Measurements from ENCODE around the gene FOXN3. TPM values are rescaled to one million over a fixed set of nuclear protein-coding genes. Genes with fewer than 3 reads are reported as not detected.

Gene FOXN3, protein sequence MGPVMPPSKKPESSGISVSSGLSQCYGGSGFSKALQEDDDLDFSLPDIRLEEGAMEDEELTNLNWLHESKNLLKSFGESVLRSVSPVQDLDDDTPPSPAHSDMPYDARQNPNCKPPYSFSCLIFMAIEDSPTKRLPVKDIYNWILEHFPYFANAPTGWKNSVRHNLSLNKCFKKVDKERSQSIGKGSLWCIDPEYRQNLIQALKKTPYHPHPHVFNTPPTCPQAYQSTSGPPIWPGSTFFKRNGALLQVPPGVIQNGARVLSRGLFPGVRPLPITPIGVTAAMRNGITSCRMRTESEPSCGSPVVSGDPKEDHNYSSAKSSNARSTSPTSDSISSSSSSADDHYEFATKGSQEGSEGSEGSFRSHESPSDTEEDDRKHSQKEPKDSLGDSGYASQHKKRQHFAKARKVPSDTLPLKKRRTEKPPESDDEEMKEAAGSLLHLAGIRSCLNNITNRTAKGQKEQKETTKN
- 100 to 1,000 TPM; 129 to 213 (median 163) TPM for total RNA-seq

DNA sequence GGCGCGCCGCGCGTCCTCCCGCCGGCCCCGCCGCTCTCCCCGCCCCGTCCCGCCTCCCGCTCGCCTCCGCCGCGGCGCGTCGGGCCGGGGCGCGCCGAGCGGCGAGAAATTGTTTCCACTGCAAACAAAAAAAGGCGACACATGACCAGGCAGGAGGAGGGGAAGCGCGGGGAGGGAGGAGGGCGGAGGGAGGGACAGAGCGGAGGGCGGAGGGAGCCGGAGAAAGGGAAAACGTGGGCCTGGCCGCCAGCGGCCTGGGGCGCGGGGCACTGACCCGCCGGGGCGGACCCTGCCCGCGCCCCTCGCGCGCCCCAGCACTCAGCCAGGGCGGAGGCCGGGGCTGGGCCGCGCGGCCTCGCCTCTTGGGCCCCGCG, at the start of gene FOXN3:
TSS of gene FOXN3 (minus strand) at position 143 of the 374 bp plus-strand sequence. CDS start 4,757 bp downstream, outside the sequence.
- DNase-seq: peak; percentile 88 to 96 (median 93)
- H3K27me3 ChIP-seq: no peaks in the 10 kb centered on the region
- no peaks in the 10 kb centered on the region for H3K9me3 ChIP-seq
- H3K36me3 ChIP-seq: peaks cover 0 to 5% (median 0%) of the 10 kb centered on the region in 3 donors
- H3K4me3 ChIP-seq: peak within 1 kb of the TSS; percentile 75 to 100 (median 90)
- TF ChIP-seq, protein P1, sequence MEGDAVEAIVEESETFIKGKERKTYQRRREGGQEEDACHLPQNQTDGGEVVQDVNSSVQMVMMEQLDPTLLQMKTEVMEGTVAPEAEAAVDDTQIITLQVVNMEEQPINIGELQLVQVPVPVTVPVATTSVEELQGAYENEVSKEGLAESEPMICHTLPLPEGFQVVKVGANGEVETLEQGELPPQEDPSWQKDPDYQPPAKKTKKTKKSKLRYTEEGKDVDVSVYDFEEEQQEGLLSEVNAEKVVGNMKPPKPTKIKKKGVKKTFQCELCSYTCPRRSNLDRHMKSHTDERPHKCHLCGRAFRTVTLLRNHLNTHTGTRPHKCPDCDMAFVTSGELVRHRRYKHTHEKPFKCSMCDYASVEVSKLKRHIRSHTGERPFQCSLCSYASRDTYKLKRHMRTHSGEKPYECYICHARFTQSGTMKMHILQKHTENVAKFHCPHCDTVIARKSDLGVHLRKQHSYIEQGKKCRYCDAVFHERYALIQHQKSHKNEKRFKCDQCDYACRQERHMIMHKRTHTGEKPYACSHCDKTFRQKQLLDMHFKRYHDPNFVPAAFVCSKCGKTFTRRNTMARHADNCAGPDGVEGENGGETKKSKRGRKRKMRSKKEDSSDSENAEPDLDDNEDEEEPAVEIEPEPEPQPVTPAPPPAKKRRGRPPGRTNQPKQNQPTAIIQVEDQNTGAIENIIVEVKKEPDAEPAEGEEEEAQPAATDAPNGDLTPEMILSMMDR (IDR thresholded peaks at IDR 0.05): peak in 2 of 6 experiments; percentile 1 to 17
- TF ChIP-seq POLR2A (IDR thresholded peaks at IDR 0.05): peak in 1 of 2 donors; percentile 30
- H3K4me1 ChIP-seq: peaks cover 0 to 33% (median 3%) of the 10 kb centered on the region in 4 donors
- peak within 1 kb of the TSS; percentile 92 to 99 (median 97) for H3K27ac ChIP-seq

DNA sequence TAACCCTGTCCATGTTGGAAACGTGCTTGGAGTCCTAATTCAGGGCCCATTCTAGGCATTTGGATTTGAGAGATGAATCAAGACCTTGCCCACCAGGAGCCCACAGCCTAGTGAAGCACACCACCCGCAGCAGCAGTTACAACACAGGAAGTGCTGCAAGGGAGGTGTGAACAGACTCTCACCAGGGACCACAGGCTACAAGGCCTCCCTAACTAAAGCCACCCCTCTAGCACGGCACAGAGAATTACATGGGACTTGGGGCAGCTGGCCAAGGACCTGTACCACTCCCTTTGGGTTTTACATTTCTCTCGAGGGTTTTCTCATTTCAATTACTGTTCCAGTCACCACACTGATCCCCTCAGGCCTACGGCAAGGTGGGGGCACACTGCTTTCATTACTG, 49.5 kb upstream of the FOXN3 start:
- no peak overlapping the region for H3K4me3 ChIP-seq
- no peak overlapping the region for H3K27ac ChIP-seq
- H3K27me3 ChIP-seq: no peaks in the 10 kb centered on the region
- peaks cover 0 to 12% (median 0%) of the 10 kb centered on the region in 4 donors for H3K4me1 ChIP-seq
- H3K9me3 ChIP-seq: no peaks in the 10 kb centered on the region
- H3K36me3 ChIP-seq: no peaks in the 10 kb centered on the region
- no peak for TF ChIP-seq POLR2A (IDR thresholded peaks at IDR 0.05)
- TF ChIP-seq, protein P1 (IDR thresholded peaks at IDR 0.05): no peak
- DNase-seq: peak in 2 of 3 donors; percentile 32 to 63

DNA sequence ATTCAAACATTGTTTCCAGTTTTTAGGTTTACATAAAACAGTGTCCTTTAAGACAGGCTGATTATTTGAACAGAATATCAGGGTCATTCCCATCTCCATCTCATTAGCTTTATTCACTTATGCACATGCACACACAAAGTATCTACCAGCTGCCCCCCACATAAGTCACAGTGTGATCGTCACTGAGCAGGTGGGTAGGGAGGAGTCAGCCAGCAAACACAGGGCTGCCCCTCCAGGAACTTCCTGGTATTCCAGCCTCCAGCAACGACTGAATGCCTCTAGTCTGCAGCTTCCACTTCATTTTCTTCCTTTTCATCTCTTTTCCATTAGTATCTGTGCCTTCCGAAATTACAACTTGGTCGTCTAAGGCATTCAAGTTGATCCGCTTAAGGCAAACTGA, 48.8 kb upstream of the FOXN3 start:
- no peak for DNase-seq
- H3K9me3 ChIP-seq: no peaks in the 10 kb centered on the region
- TF ChIP-seq, protein P1 (IDR thresholded peaks at IDR 0.05): no peak
- TF ChIP-seq POLR2A (IDR thresholded peaks at IDR 0.05): no peak

DNA sequence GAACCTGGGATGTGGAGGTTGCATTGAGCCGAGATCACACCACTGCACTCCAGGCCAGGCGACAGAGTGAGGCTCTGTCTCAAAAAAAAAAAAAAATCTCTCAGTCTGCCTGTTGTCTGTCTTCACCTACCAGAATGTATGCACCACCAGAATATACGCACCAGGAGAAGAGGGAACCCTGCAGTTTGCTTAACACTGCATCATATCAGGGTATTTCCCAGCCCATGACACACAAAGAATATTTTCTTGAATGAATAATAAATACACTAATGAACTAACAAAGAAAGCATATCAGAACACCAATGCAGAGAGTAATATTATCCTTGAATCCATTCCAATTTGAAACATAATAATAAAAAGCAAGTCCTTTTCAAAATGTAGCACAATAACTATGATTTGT, 44.2 kb upstream of the FOXN3 start:
- H3K9me3 ChIP-seq: no peaks in the 10 kb centered on the region
- H3K4me3 ChIP-seq: no peak overlapping the region
- no peak for DNase-seq
- no peaks in the 10 kb centered on the region for H3K27me3 ChIP-seq
- no peak overlapping the region for H3K27ac ChIP-seq
- no peaks in the 10 kb centered on the region for H3K4me1 ChIP-seq
- H3K36me3 ChIP-seq: no peaks in the 10 kb centered on the region
- TF ChIP-seq, protein P1 (IDR thresholded peaks at IDR 0.05): no peak
- no peak for TF ChIP-seq POLR2A (IDR thresholded peaks at IDR 0.05)

More for the DNA sequence above, 48.8 kb upstream of the FOXN3 start:
- Histone ChIP-seq H3K27me3 (no peaks in the 10 kb centered on the region), H3K36me3 (no peaks in the 10 kb centered on the region), H3K27ac (no peak overlapping the region), H3K4me3 (no peak overlapping the region), H3K4me1 (peaks cover 0 to 6% (median 0%) of the 10 kb centered on the region in 4 donors)

DNA sequence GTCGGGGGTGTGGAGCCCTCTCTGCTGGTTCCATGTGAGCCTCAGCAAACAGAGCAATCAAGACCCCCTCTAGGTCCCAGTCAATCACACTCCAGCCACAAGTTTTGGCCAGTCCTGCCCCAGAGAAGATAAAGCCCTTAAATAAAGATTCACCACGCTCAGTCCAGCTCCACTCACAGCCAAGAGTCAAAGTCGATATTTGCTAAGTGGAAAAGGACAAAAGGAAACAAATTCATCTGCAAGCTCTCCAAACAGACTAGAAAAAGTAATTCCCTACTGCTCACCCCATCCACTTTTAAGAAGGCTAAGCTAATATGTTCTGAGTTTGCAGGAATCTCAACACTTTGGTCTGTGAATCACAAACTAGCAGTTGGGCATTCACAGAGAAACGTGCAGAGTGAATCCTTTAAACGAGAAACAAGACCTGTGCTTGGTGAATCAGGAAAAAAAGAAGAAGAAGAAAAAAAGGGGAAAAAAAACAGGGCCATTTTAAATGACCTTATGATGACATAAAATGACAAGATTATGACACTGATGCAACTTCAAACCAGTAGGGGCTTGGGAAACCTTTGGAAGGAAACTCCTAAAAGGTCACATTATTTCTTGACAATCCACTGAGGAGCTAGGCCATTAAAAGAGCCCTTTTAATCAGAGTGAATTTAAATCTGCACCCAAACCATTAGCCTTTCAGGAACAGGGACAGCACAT, 41.8 kb upstream of the FOXN3 start:
- TF ChIP-seq, protein P1 (IDR thresholded peaks at IDR 0.05): no peak
- no peak for TF ChIP-seq POLR2A (IDR thresholded peaks at IDR 0.05)
- Histone ChIP-seq H3K4me3 (no peak overlapping the region), H3K4me1 (peaks cover 0 to 5% (median 0%) of the 10 kb centered on the region in 4 donors), H3K36me3 (no peaks in the 10 kb centered on the region), H3K27ac (no peak overlapping the region), H3K27me3 (no peaks in the 10 kb centered on the region), H3K9me3 (no peaks in the 10 kb centered on the region)
- DNase-seq: no peak
